Uterus (tissue), 2 donors: ENCODE results near the gene CATSPERD.

Experiments used
- CTCF ChIP-seq, 4 experiments: fragments of 200-600 bp in 2 of 4; fragments of 450-650 bp in 2 of 4; sonication (generic) in 2 of 4; IDR thresholded peaks; one replicate each; pipeline ENCODE4 v1.5.1; 2016 to 2019; ENCODE audit warnings: antibody characterized with exemption in 4 of 4, mild to moderate bottlenecking in 2 of 4, moderate library complexity in 1 of 4
- POLR2A ChIP-seq, 2 donors: fragments of 450-650 bp; IDR thresholded peaks; one replicate each; pipeline ENCODE4 v1.6.1; 2016; ENCODE audit warnings: antibody characterized with exemption in 2 of 2, mild to moderate bottlenecking in 1 of 2, moderate library complexity in 1 of 2

DNA sequence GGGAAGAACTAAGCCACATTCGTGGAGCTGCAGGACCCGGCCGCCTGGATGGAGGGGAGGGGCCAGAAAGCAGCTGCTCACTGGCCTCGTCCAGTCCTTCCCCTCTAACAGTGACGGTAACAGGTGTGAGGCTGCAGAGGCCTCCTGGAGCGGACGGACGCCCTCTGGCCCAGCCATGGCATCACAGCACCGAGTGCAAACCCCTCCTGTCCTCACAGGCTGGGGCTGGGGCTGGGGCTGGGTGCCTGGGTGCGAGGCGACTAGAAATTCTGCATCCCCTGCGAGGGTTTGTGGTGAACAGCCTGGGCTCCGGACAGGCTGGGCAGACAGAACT, 43.7 kb upstream of the CATSPERD start:
- TF ChIP-seq POLR2A (IDR thresholded peaks at IDR 0.05) (no peak), CTCF (IDR thresholded peaks at IDR 0.05) (no peak)
